Esophagus squamous epithelium (tissue), 5 donors: ENCODE measurements around the gene DUSP5. TPM values are rescaled to one million over a fixed set of nuclear protein-coding genes. Genes with fewer than 3 reads are reported as not detected.

Experiments used
- DNase-seq: peaks from one replicate; lab custom pipeline; 2025; lab: John Stamatoyannopoulos, UW
- H3K27ac ChIP-seq, 4 donors: fragments of 200-600 bp; sonication (generic); one replicate each; pipeline ENCODE4 v1.5.1; 2016 to 2019; ENCODE audit warnings: mild to moderate bottlenecking in 1 of 4
- H3K27me3 ChIP-seq, 4 donors: fragments of 200-600 bp; sonication (generic); 1 replicate in 3 of 4; 2 replicates in 1 of 4; pipeline versions ENCODE4 v1.5.1 to v1.6.0; 2017 to 2021; ENCODE audit warnings: antibody characterized with exemption in 1 of 4
- H3K36me3 ChIP-seq, 3 donors: fragments of 200-600 bp; sonication (generic); one replicate each; pipeline ENCODE4 v1.5.1; 2016 to 2019
- H3K4me1 ChIP-seq, 3 donors: fragments of 200-600 bp; sonication (generic); one replicate each; pipeline ENCODE4 v1.5.1; 2017 to 2019
- H3K4me3 ChIP-seq, 4 donors: fragments of 200-600 bp; sonication (generic); 1 replicate in 3 of 4; 2 replicates in 1 of 4; pipeline ENCODE4 v1.5.1; 2016 to 2019; ENCODE audit warnings: mild to moderate bottlenecking in 2 of 4, moderate library complexity in 1 of 4
- H3K9me3 ChIP-seq, 3 donors: fragments of 200-600 bp; sonication (generic); one replicate each; pipeline ENCODE4 v1.5.1; 2016 to 2019
- POLR2A ChIP-seq, 4 donors: fragments of 450-650 bp; IDR thresholded peaks; one replicate each; pipeline ENCODE4 v1.6.1; 2017; ENCODE audit warnings: antibody characterized with exemption in 4 of 4, mild to moderate bottlenecking in 4 of 4, moderate library complexity in 3 of 4
- whole genome bisulfite sequencing, 2 donors: methylation state at CpG; one replicate each; pipeline ENCODE4 v1.1.5; 2018; 5-methylcytosine and 5-hydroxymethylcytosine counted together
- intact Hi-C: fragments of 100-400 bp; cut with DNase I; formaldehyde crosslinking; loops from one replicate; pipeline ENCODE4 v1.15.0; 2022
- total RNA-seq, 4 donors: library from RNA; depleted of rRNA; stranded (reverse); fragments of >200 nt; gene quantifications; one replicate each; pipeline ENCODE4 v1.1.0, GENCODE V29; 2016
- TF ChIP-seq, protein P1 (sequence below), 6 experiments: fragments of 450-650 bp in 4 of 6; fragments of 200-600 bp in 2 of 6; sonication (generic) in 2 of 6; IDR thresholded peaks; one replicate each; pipeline ENCODE4 v1.5.1; 2016 to 2019; ENCODE audit warnings: antibody characterized with exemption in 6 of 6, mild to moderate bottlenecking in 4 of 6, moderate library complexity in 4 of 6
- donor health status: DM: yes; HTN: yes; CAD: no.

DUSP5 gene
- total RNA-seq, 4 donors from 2014 or later = 15.0 to 60.6 (median 47.9) TPM

DNA sequence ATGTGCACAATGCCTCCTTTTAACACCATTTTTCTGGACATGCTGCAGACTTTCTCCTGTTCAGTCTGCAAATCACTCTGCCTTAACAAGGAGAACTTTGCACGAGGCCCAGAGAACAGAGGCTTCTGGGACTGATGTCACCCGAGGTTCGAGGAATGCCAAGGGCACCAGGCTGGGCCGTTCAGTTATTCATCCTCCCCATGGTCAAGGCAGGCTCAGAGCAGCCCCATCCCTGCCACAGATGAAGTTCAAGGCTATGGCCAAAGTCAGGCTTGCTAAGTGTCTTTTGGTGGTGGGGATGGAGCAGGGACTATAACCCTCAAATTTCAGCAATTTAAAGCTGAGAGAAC is 9.4 kb upstream of the DUSP5 start:
- intact Hi-C loops = no loop called here
- no peaks in the 10 kb centered on the region for H3K36me3 ChIP-seq
- no peak for DNase-seq
- 43 to 62% methylated on average over 2 to 4 of the region's 4 CpGs for WGBS, 2 donors
- H3K4me3 ChIP-seq = no peak overlapping the region
- TF ChIP-seq, protein P1, sequence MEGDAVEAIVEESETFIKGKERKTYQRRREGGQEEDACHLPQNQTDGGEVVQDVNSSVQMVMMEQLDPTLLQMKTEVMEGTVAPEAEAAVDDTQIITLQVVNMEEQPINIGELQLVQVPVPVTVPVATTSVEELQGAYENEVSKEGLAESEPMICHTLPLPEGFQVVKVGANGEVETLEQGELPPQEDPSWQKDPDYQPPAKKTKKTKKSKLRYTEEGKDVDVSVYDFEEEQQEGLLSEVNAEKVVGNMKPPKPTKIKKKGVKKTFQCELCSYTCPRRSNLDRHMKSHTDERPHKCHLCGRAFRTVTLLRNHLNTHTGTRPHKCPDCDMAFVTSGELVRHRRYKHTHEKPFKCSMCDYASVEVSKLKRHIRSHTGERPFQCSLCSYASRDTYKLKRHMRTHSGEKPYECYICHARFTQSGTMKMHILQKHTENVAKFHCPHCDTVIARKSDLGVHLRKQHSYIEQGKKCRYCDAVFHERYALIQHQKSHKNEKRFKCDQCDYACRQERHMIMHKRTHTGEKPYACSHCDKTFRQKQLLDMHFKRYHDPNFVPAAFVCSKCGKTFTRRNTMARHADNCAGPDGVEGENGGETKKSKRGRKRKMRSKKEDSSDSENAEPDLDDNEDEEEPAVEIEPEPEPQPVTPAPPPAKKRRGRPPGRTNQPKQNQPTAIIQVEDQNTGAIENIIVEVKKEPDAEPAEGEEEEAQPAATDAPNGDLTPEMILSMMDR (IDR thresholded peaks at IDR 0.05) = no peak
- TF ChIP-seq POLR2A (IDR thresholded peaks at IDR 0.05) = no peak
- H3K27ac ChIP-seq = no peak overlapping the region
- H3K9me3 ChIP-seq = no peaks in the 10 kb centered on the region
- no peaks in the 10 kb centered on the region for H3K27me3 ChIP-seq
- peaks cover 0 to 14% (median 0%) of the 10 kb centered on the region in 3 donors for H3K4me1 ChIP-seq

DNA sequence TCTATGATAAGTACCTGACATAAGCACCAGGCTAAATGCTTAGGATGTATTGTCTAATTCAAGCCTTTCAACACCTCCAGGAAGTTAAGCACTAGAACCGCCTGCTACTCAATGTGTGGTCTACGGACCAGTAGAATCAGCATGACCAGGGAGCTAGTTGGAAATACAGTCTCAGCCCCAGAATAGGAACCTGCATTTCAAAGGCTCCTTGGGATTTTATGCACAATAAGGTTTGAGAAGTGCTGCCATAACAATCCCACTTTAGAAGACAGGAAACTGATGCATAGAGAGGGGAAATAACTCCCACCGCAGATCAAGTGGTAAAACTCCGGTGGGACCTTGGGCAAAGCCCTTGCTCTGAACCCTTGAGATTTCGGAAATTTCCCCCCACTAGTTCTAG is 8.8 kb upstream of the DUSP5 start:
- DNase-seq = no peak
- Histone ChIP-seq H3K36me3 (no peaks in the 10 kb centered on the region), H3K9me3 (no peaks in the 10 kb centered on the region), H3K27me3 (no peaks in the 10 kb centered on the region), H3K4me3 (no peak overlapping the region), H3K4me1 (peaks cover 0 to 14% (median 0%) of the 10 kb centered on the region in 3 donors), H3K27ac (no peak overlapping the region)
- intact Hi-C loops = no loop called here
- WGBS, 2 donors = 45 to 73% methylated on average over 3 to 5 of the region's 5 CpGs
- TF ChIP-seq, protein P1 (IDR thresholded peaks at IDR 0.05) = no peak
- no peak for TF ChIP-seq POLR2A (IDR thresholded peaks at IDR 0.05)

- intact Hi-C loops = no loop called here
These were observed 7.1 kb upstream of the DUSP5 start for GRCh38 chr10:110490640-110491039.

DNA sequence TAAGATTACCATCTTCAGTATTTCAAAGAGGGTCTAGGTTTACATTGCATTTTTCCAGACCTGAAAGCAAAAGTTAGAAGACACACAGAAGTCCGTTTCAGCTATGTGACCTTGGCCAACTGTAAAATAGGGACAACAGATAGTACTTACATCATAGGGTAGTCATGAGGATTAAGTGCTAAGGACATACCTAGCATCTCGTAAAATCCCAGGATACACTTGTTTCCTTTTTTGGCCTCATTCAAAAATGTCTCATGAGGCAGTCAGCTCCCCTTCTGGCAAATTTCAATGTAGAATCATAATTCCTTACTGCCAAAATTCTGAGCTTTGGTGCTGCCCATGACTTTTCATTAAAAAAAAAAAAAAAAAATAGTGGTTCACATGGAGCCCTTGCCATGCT is 6.4 kb upstream of the DUSP5 start:
- no peaks in the 10 kb centered on the region for H3K9me3 ChIP-seq
- WGBS, 2 donors = 79 to 82% methylated on average over 2 of the region's 2 CpGs
- intact Hi-C loops = no loop called here
- peaks cover 3 to 11% (median 6%) of the 10 kb centered on the region in 3 donors for H3K4me1 ChIP-seq
- no peak overlapping the region for H3K27ac ChIP-seq
- DNase-seq = no peak
- H3K27me3 ChIP-seq = no peaks in the 10 kb centered on the region
- TF ChIP-seq, protein P1 (IDR thresholded peaks at IDR 0.05) = no peak
- TF ChIP-seq POLR2A (IDR thresholded peaks at IDR 0.05) = no peak
- H3K4me3 ChIP-seq = no peak overlapping the region
- H3K36me3 ChIP-seq = no peaks in the 10 kb centered on the region

More at GRCh38 chr10:110490640-110491039, 7.1 kb upstream of the DUSP5 start:
- no peaks in the 10 kb centered on the region for H3K27me3 ChIP-seq
- TF ChIP-seq, protein P1 (IDR thresholded peaks at IDR 0.05) = no peak
- TF ChIP-seq POLR2A (IDR thresholded peaks at IDR 0.05) = no peak
- H3K9me3 ChIP-seq = no peaks in the 10 kb centered on the region
- 84 to 90% methylated on average over 4 of the region's 4 CpGs for WGBS, 2 donors
- H3K36me3 ChIP-seq = no peaks in the 10 kb centered on the region
- H3K27ac ChIP-seq = no peak overlapping the region
- peaks cover 0 to 7% (median 0%) of the 10 kb centered on the region in 3 donors for H3K4me1 ChIP-seq
- DNase-seq = no peak
- no peak overlapping the region for H3K4me3 ChIP-seq

GRCh38 chr10:110492069-110492822 is 5.5 kb upstream of the DUSP5 start:
- no peak for TF ChIP-seq POLR2A (IDR thresholded peaks at IDR 0.05)
- TF ChIP-seq, protein P1 (IDR thresholded peaks at IDR 0.05) = no peak
- Histone ChIP-seq H3K4me1 (peaks cover 11 to 20% (median 14%) of the 10 kb centered on the region in 3 donors), H3K36me3 (no peaks in the 10 kb centered on the region), H3K27me3 (no peaks in the 10 kb centered on the region), H3K9me3 (no peaks in the 10 kb centered on the region), H3K4me3 (no peak overlapping the region), H3K27ac (no peak overlapping the region)
- intact Hi-C loops = no loop called here
- no peak for DNase-seq
- 62 to 72% methylated on average over 5 of the region's 5 CpGs for WGBS, 2 donors
